ENCODE measurements around the gene UGGT1. TPM values are rescaled to one million over a fixed set of nuclear protein-coding genes. Genes with fewer than 3 reads are reported as not detected.

Gene UGGT1
- total RNA-seq: 78.9 and 84.4 TPM in 2 replicates

GRCh38 chr2:128090945-128091725, at the start of gene UGGT1:
Gene UGGT1, plus strand, starts transcription at chr2:128091200. Its CDS starts 158 bp downstream, at chr2:128091358.
- intact Hi-C loops (cut with micrococcal nuclease): loop anchor here (1.0 to 2.0 kb wide), 6 partner anchors 63 to 565 kb away; partner anchors contain the start of genes IWS1, POLR2D, SAP130 and SFT2D3

GRCh38 chr2:128041561-128041960, 49.4 kb upstream of the UGGT1 start:
- intact Hi-C loops (cut with micrococcal nuclease): no loop called here

- intact Hi-C loops (cut with micrococcal nuclease): no loop called here
Observed at GRCh38 chr2:128043041-128043440, 48.0 kb upstream of the UGGT1 start.

- intact Hi-C loops (cut with micrococcal nuclease): no loop called here
Observed at GRCh38 chr2:128053331-128053730, 37.7 kb upstream of the UGGT1 start.

- intact Hi-C loops (cut with micrococcal nuclease): no loop called here
Observed at GRCh38 chr2:128054104-128054885, 36.7 kb upstream of the UGGT1 start.

- intact Hi-C loops (cut with micrococcal nuclease): no loop called here
Observed at GRCh38 chr2:128057334-128057733, 33.7 kb upstream of the UGGT1 start.

- intact Hi-C loops (cut with micrococcal nuclease): no loop called here
Observed at GRCh38 chr2:128058114-128058513, 32.9 kb upstream of the UGGT1 start.

- intact Hi-C loops (cut with micrococcal nuclease): no loop called here
Observed at GRCh38 chr2:128062571-128062970, 28.4 kb upstream of the UGGT1 start.

- intact Hi-C loops (cut with micrococcal nuclease): no loop called here
Observed at GRCh38 chr2:128064353-128064752, 26.6 kb upstream of the UGGT1 start.

- intact Hi-C loops (cut with micrococcal nuclease): no loop called here
Observed at GRCh38 chr2:128069769-128070168, 21.2 kb upstream of the UGGT1 start.

GRCh38 chr2:128073278-128073677, 17.7 kb upstream of the UGGT1 start:
- intact Hi-C loops (cut with micrococcal nuclease): no loop called here

GRCh38 chr2:128076461-128077106, 14.4 kb upstream of the UGGT1 start:
- intact Hi-C loops (cut with micrococcal nuclease): no loop called here

- intact Hi-C loops (cut with micrococcal nuclease): no loop called here
Observed at GRCh38 chr2:128084757-128085156, 6.2 kb upstream of the UGGT1 start.

- intact Hi-C loops (cut with micrococcal nuclease): no loop called here
Observed at GRCh38 chr2:128086244-128086643, 4.8 kb upstream of the UGGT1 start.

- intact Hi-C loops (cut with micrococcal nuclease): loop anchor here (2.0 kb wide), 1 partner anchor 204 kb away; no protein-coding TSS in a partner anchor
Observed at GRCh38 chr2:128090575-128090944, 440 bp upstream of the UGGT1 start.

- intact Hi-C loops (cut with micrococcal nuclease): loop anchor here (1.0 to 2.0 kb wide), 6 partner anchors 63 to 565 kb away; partner anchors contain the start of genes IWS1, POLR2D, SAP130 and SFT2D3
Observed at GRCh38 chr2:128091726-128092080, 703 bp downstream of the UGGT1 start.

- intact Hi-C loops (cut with micrococcal nuclease): no loop called here
Observed at GRCh38 chr2:128092656-128093055, 1.7 kb downstream of the UGGT1 start.

GRCh38 chr2:128093762-128094161, 2.8 kb downstream of the UGGT1 start:
- intact Hi-C loops (cut with micrococcal nuclease): no loop called here

GRCh38 chr2:128095201-128095600, 4.2 kb downstream of the UGGT1 start:
- intact Hi-C loops (cut with micrococcal nuclease): no loop called here

GRCh38 chr2:128103407-128103806, 12.4 kb downstream of the UGGT1 start:
- intact Hi-C loops (cut with micrococcal nuclease): no loop called here

GRCh38 chr2:128105072-128105471, 14.1 kb downstream of the UGGT1 start:
- intact Hi-C loops (cut with micrococcal nuclease): no loop called here

GRCh38 chr2:128108166-128108565, 17.2 kb downstream of the UGGT1 start:
- intact Hi-C loops (cut with micrococcal nuclease): no loop called here
